MM.1S (cell line): ENCODE results near the gene PTK7.

ENCODE experiments used
- DNase-seq: peaks from one replicate; pipeline ENCODE4 v3.0.0-alpha.2; 2015
- H2AFZ ChIP-seq: fragments of 300-600 bp; sonication (generic); 2 replicates; pipeline ENCODE4 v1.6.0; 2016; ENCODE audit warnings: antibody characterized with exemption, low read length
- H3F3A ChIP-seq: fragments of 300-600 bp; sonication (generic); 2 replicates; pipeline ENCODE4 v1.6.1; 2016; ENCODE audit warnings: mild to moderate bottlenecking, antibody characterized with exemption, low read length, moderate library complexity, mixed read lengths; ENCODE audit not compliant: insufficient read depth
- H3K27ac ChIP-seq: fragments of 300-600 bp; sonication (generic); 2 replicates; pipeline ENCODE4 v1.5.1; 2016; ENCODE audit warnings: mild to moderate bottlenecking, low read length
- H3K27me3 ChIP-seq: fragments of 300-600 bp; sonication (generic); replicated peaks from 2 replicates; pipeline ENCODE4 v1.6.0; 2016; ENCODE audit warnings: low read length; ENCODE audit not compliant: insufficient read depth
- H3K36me3 ChIP-seq: fragments of 300-600 bp; sonication (generic); replicated peaks from 2 replicates; pipeline ENCODE4 v1.6.1; 2016; ENCODE audit warnings: mild to moderate bottlenecking, low read length, mixed read lengths; ENCODE audit not compliant: insufficient read depth
- H3K4me1 ChIP-seq: fragments of 300-600 bp; sonication (generic); 2 replicates; pipeline ENCODE4 v1.6.1; 2016; ENCODE audit warnings: low read length, mixed read lengths
- H3K4me2 ChIP-seq: fragments of 300-600 bp; sonication (generic); 2 replicates; pipeline ENCODE4 v1.6.0; 2016; ENCODE audit warnings: low read depth, low read length
- H3K4me3 ChIP-seq: fragments of 300-600 bp; sonication (generic); 2 replicates; pipeline ENCODE4 v1.5.1; 2016; ENCODE audit warnings: low read length, mixed read lengths
- H3K79me2 ChIP-seq: fragments of 300-600 bp; sonication (generic); 2 replicates; pipeline ENCODE4 v1.6.1; 2016; ENCODE audit warnings: mixed run types, low read length, mixed read lengths
- H3K9ac ChIP-seq: fragments of 300-600 bp; sonication (generic); 2 replicates; pipeline ENCODE4 v1.6.1; 2016; ENCODE audit warnings: low read length, mixed read lengths
- H3K9me2 ChIP-seq: fragments of 300-600 bp; sonication (generic); replicated peaks from 2 replicates; pipeline ENCODE4 v1.6.1; 2016; ENCODE audit warnings: mild to moderate bottlenecking, low read length, mixed read lengths; ENCODE audit not compliant: insufficient read depth
- H3K9me3 ChIP-seq: fragments of 300-600 bp; sonication (generic); replicated peaks from 2 replicates; pipeline ENCODE4 v1.6.1; 2016; ENCODE audit warnings: mild to moderate bottlenecking, low read length, mixed read lengths; ENCODE audit not compliant: insufficient read depth
- H4K20me1 ChIP-seq: fragments of 300-600 bp; sonication (generic); 2 replicates; pipeline ENCODE4 v1.6.1; 2016; ENCODE audit warnings: mild to moderate bottlenecking, low read length, moderate library complexity, mixed read lengths; ENCODE audit not compliant: insufficient read depth
- EZH2 ChIP-seq: fragments of 300-600 bp; sonication (generic); optimal IDR thresholded peaks from 2 replicates; pipeline ENCODE3; 2017; ENCODE audit warnings: low read depth, mild to moderate bottlenecking, antibody characterized with exemption, low read length, mixed read lengths
- EZH2phosphoT487 ChIP-seq: fragments of 300-600 bp; sonication (generic); IDR thresholded peaks from 2 replicates; pipeline ENCODE4 v1.6.1; 2018; ENCODE audit warnings: antibody characterized with exemption, low read length
- TF ChIP-seq, protein P1 (sequence below): fragments of 300-600 bp; sonication (generic); IDR thresholded peaks from 2 replicates; pipeline ENCODE4 v1.5.1; 2016; ENCODE audit warnings: antibody characterized with exemption, low read length, mixed read lengths

Gene PTK7

GRCh38 chr6:43086022-43086658 lies 10.0 kb downstream of the PTK7 start:
- H3K27ac ChIP-seq, result no peak overlapping the region
- no peaks in the 10 kb centered on the region for H3K9me3 ChIP-seq
- H3K36me3 ChIP-seq, result no peaks in the 10 kb centered on the region
- H3K4me3 ChIP-seq, result no peak overlapping the region
- no peaks in the 10 kb centered on the region for H4K20me1 ChIP-seq
- H3K4me2 ChIP-seq, result no peak overlapping the region
- H3K9me2 ChIP-seq, result no peaks in the 10 kb centered on the region
- no peaks in the 10 kb centered on the region for H3K27me3 ChIP-seq
- H3K4me1 ChIP-seq, result no peaks in the 10 kb centered on the region
- no peak overlapping the region for H3K9ac ChIP-seq
- TF ChIP-seq, protein P1, sequence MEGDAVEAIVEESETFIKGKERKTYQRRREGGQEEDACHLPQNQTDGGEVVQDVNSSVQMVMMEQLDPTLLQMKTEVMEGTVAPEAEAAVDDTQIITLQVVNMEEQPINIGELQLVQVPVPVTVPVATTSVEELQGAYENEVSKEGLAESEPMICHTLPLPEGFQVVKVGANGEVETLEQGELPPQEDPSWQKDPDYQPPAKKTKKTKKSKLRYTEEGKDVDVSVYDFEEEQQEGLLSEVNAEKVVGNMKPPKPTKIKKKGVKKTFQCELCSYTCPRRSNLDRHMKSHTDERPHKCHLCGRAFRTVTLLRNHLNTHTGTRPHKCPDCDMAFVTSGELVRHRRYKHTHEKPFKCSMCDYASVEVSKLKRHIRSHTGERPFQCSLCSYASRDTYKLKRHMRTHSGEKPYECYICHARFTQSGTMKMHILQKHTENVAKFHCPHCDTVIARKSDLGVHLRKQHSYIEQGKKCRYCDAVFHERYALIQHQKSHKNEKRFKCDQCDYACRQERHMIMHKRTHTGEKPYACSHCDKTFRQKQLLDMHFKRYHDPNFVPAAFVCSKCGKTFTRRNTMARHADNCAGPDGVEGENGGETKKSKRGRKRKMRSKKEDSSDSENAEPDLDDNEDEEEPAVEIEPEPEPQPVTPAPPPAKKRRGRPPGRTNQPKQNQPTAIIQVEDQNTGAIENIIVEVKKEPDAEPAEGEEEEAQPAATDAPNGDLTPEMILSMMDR, result no peak
- TF ChIP-seq EZH2 (no peak), EZH2phosphoT487 (no peak)
- H3K79me2 ChIP-seq, result no peaks in the 10 kb centered on the region
- no peak overlapping the region for H2AFZ ChIP-seq
- no peaks in the 10 kb centered on the region for H3F3A ChIP-seq
- DNase-seq, result no peak

DNA sequence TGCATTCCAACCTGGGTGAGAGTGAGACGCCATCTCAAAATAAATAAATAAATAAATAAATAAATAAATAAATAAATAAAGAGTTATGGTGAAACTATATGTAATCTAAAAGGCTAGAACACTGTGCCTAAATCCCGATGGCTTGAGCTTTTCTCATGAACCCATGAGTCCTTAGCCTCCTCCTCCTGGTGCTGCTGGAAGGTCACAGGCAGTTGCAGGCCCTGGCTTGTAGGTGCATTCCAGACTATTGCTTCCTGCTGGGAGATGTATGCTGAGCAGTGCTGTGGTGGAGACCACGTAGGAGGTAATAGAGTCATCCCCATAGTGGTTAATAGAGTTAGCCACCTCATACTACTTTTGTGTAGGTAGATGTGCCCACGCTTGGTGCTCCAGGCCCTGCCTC lies 12.5 kb downstream of the PTK7 start:
- no peaks in the 10 kb centered on the region for H3F3A ChIP-seq
- no peak overlapping the region for H3K4me3 ChIP-seq
- H3K79me2 ChIP-seq, result no peaks in the 10 kb centered on the region
- H3K27me3 ChIP-seq, result no peaks in the 10 kb centered on the region
- no peak for DNase-seq
- no peaks in the 10 kb centered on the region for H3K36me3 ChIP-seq
- no peak overlapping the region for H2AFZ ChIP-seq
- H3K9me2 ChIP-seq, result no peaks in the 10 kb centered on the region
- no peak overlapping the region for H3K27ac ChIP-seq
- no peak overlapping the region for H3K9ac ChIP-seq
- no peaks in the 10 kb centered on the region for H4K20me1 ChIP-seq
- TF ChIP-seq EZH2phosphoT487 (no peak), EZH2 (no peak)
- TF ChIP-seq, protein P1, result no peak
- H3K4me2 ChIP-seq, result no peak overlapping the region
- no peaks in the 10 kb centered on the region for H3K9me3 ChIP-seq
- H3K4me1 ChIP-seq, result no peaks in the 10 kb centered on the region

DNA sequence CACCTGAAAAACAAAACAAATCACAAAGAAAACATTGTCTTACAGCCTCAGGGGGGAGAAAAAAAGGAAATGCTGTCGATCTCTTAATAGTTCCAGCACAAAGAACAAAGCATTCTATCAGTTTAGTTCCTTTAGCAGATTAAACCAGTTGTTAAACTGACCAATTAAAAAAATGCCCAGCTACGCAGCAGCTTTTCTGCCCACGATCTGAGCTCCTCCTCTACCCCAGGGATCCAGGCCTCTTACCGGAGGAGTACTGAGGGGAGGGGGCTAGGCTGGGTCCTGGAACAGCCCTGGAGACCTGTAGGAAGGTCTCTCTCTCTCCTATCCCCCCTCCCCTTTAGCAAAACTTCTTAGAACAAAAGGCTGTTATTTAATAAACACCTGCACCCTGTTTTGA lies 13.4 kb downstream of the PTK7 start:
- Histone ChIP-seq H3K4me1 (no peaks in the 10 kb centered on the region), H3K4me2 (no peak overlapping the region), H3K36me3 (no peaks in the 10 kb centered on the region), H3K27ac (no peak overlapping the region), H3K9me3 (no peaks in the 10 kb centered on the region), H3K79me2 (no peaks in the 10 kb centered on the region), H3K4me3 (no peak overlapping the region), H3F3A (no peaks in the 10 kb centered on the region), H3K9ac (no peak overlapping the region), H3K27me3 (no peaks in the 10 kb centered on the region), H4K20me1 (no peaks in the 10 kb centered on the region), H2AFZ (no peak overlapping the region), H3K9me2 (no peaks in the 10 kb centered on the region)
- no peak for TF ChIP-seq EZH2
- TF ChIP-seq, protein P1, result no peak
- no peak for TF ChIP-seq EZH2phosphoT487
- DNase-seq, result no peak
